SK-N-SH (cell line): ENCODE data around the gene LMBR1. TPM values are rescaled to one million over a fixed set of nuclear protein-coding genes. Genes with fewer than 3 reads are reported as not detected.

Experiments used
- CTCF ChIA-PET: fragments of 300-600, 350-600 bp; formaldehyde crosslinking; extraction: SDS; loops from one replicate; lab custom pipeline; 2021; lab: Yijun Ruan, JAX
- POLR2A ChIA-PET: fragments of 350-600 bp; sonication (Branson Sonifier 250); formaldehyde crosslinking; extraction: SDS; loops from one replicate; lab custom pipeline; 2020; ENCODE audit warnings: antibody characterized with exemption, inconsistent platforms; lab: Yijun Ruan, JAX
- DNase-seq: peaks from one replicate; pipeline ENCODE4 v3.0.0; 2012
- H2AFZ ChIP-seq: fragments of 200-600 bp; sonication (generic); 2 replicates; pipeline ENCODE4 v1.8.1; 2016; ENCODE audit warnings: antibody characterized with exemption, mild to moderate bottlenecking, low read depth
- H3F3A ChIP-seq: fragments of 200-600 bp; sonication (generic); replicated peaks from 2 replicates; pipeline ENCODE3; 2016; ENCODE audit warnings: antibody characterized with exemption, mild to moderate bottlenecking; ENCODE audit not compliant: insufficient read depth
- H3K27ac ChIP-seq, 2 experiments: fragments of 200-500 bp in 1 of 2; fragments of 200-600 bp in 1 of 2; sonication (Bioruptor generic) in 1 of 2; sonication (generic), shearing (Covaris generic) in 1 of 2; 2 replicates each; pipeline versions ENCODE4 v1.5.1 to v1.6.1; 2014 to 2016; ENCODE audit warnings: low read depth in 2 of 2, inconsistent platforms in 1 of 2, low read length in 1 of 2, mild to moderate bottlenecking in 1 of 2, mixed read lengths in 1 of 2
- H3K27me3 ChIP-seq: fragments of 200-600 bp; sonication (generic), shearing (Covaris generic); 2 replicates; pipeline ENCODE4 v1.6.1; 2016; ENCODE audit warnings: mixed run types; ENCODE audit not compliant: insufficient read depth
- H3K36me3 ChIP-seq, 2 experiments: fragments of 200-500 bp in 1 of 2; fragments of 200-600 bp in 1 of 2; sonication (Bioruptor generic) in 1 of 2; sonication (generic) in 1 of 2; replicated peaks in 1 of 2; 2 replicates each; pipeline versions ENCODE3 to v1.5.1; 2014 to 2016; ENCODE audit warnings: low read length in 1 of 2, mild to moderate bottlenecking in 1 of 2; ENCODE audit not compliant: insufficient read depth in 2 of 2, control insufficient read depth in 1 of 2
- H3K4me1 ChIP-seq, 2 experiments: fragments of 200-500 bp in 1 of 2; fragments of 200-600 bp in 1 of 2; sonication (Bioruptor generic) in 1 of 2; sonication (generic), shearing (Covaris generic) in 1 of 2; 2 replicates each; pipeline versions ENCODE4 v1.5.1 to v1.6.1; 2014 to 2016; ENCODE audit warnings: low read depth in 1 of 2, low read length in 1 of 2, mixed run types in 1 of 2; ENCODE audit not compliant: insufficient read depth in 2 of 2, control insufficient read depth in 1 of 2
- H3K4me2 ChIP-seq: fragments of 200-600 bp; sonication (generic), shearing (Covaris generic); 2 replicates; pipeline ENCODE4 v1.6.1; 2017; ENCODE audit warnings: mixed run types
- H3K4me3 ChIP-seq, 2 experiments: fragments of 200-500 bp in 1 of 2; fragments of 200-600 bp in 1 of 2; sonication (Bioruptor generic) in 1 of 2; sonication (generic), shearing (Covaris generic) in 1 of 2; 2 replicates each; pipeline versions ENCODE4 v1.5.1 to v1.8.1; 2014 to 2016; ENCODE audit warnings: low read depth in 2 of 2, inconsistent platforms in 1 of 2, low read length in 1 of 2, mild to moderate bottlenecking in 1 of 2, mixed read lengths in 1 of 2, moderate library complexity in 1 of 2
- H3K79me2 ChIP-seq: fragments of 200-600 bp; sonication (generic); 2 replicates; pipeline ENCODE4 v1.8.1; 2017; ENCODE audit warnings: mild to moderate bottlenecking; ENCODE audit not compliant: insufficient read depth
- H3K9ac ChIP-seq: fragments of 200-600 bp; sonication (generic); 2 replicates; pipeline ENCODE4 v1.6.1; 2017; ENCODE audit warnings: mixed run types
- H3K9me2 ChIP-seq: fragments of 200-600 bp; sonication (generic); 2 replicates; pipeline ENCODE4 v1.6.1; 2017; ENCODE audit warnings: mixed run types
- H3K9me3 ChIP-seq: fragments of 200-600 bp; sonication (generic); 2 replicates; pipeline ENCODE4 v1.6.1; 2017; ENCODE audit warnings: mixed run types, mild to moderate bottlenecking, moderate library complexity
- H4K20me1 ChIP-seq: fragments of 200-600 bp; sonication (generic); 2 replicates; pipeline ENCODE4 v1.6.1; 2017; ENCODE audit warnings: mild to moderate bottlenecking, mixed run types; ENCODE audit not compliant: insufficient read depth
- CTCF ChIP-seq: fragments of 200-600 bp; sonication (generic); IDR thresholded peaks from 2 replicates; pipeline ENCODE4 v1.6.1; 2017; ENCODE audit warnings: antibody characterized with exemption, mild to moderate bottlenecking, moderate library complexity
- ELF1 ChIP-seq: IDR thresholded peaks from 2 replicates; pipeline ENCODE4 v1.4.0; 2012
- EZH2phosphoT487 ChIP-seq: fragments of 200-600 bp; sonication (generic); IDR thresholded peaks from 2 replicates; pipeline ENCODE4 v1.6.1; 2017; ENCODE audit warnings: low read depth, mixed run types, mild to moderate bottlenecking, antibody characterized with exemption, moderate library complexity, borderline replicate concordance
- FOSL2 ChIP-seq: IDR thresholded peaks from 2 replicates; pipeline ENCODE4 v1.4.0; 2012; ENCODE audit warnings: low read depth, mild to moderate bottlenecking, moderate library complexity, borderline replicate concordance
- GABPA ChIP-seq: IDR thresholded peaks from 2 replicates; pipeline ENCODE4 v1.4.0; 2012; ENCODE audit warnings: low read depth, mild to moderate bottlenecking
- GATA2 ChIP-seq: sonication (generic); formaldehyde crosslinking; IDR thresholded peaks from 2 replicates; pipeline ENCODE4 v1.5.0; 2020; ENCODE audit warnings: mild to moderate bottlenecking, missing genetic modification reagents
- IRF3 ChIP-seq: fragments of 150-350 bp; IDR thresholded peaks from 2 replicates; pipeline ENCODE4 v1.6.1; 2016; ENCODE audit warnings: mild to moderate bottlenecking, low read depth, low read length
- JUND ChIP-seq: IDR thresholded peaks from 2 replicates; pipeline ENCODE4 v1.4.0; 2012
- MXI1 ChIP-seq: IDR thresholded peaks from 2 replicates; pipeline ENCODE4 v1.6.1; 2012; ENCODE audit warnings: mild to moderate bottlenecking, low read depth, low read length, improper control_type of control experiment
- PBX3 ChIP-seq: IDR thresholded peaks from 2 replicates; pipeline ENCODE4; 2012
- POLR2AphosphoS5 ChIP-seq: IDR thresholded peaks from 2 replicates; pipeline ENCODE4 v1.6.1; 2012; ENCODE audit warnings: low read depth, low read length
- RCOR1 ChIP-seq: fragments of 150-350 bp; IDR thresholded peaks from 2 replicates; pipeline ENCODE4 v1.6.1; 2017; ENCODE audit warnings: antibody characterized with exemption, low read length
- REST ChIP-seq: IDR thresholded peaks from 2 replicates; pipeline ENCODE4 v1.6.1; 2012; ENCODE audit warnings: mild to moderate bottlenecking, low read depth, low read length, moderate library complexity
- RFX5 ChIP-seq: IDR thresholded peaks from 2 replicates; pipeline ENCODE4 v1.6.1; 2012; ENCODE audit warnings: mild to moderate bottlenecking, improper control_type of control experiment, low read length
- SMC3 ChIP-seq: IDR thresholded peaks from 2 replicates; pipeline ENCODE4 v1.6.1; 2012; ENCODE audit warnings: low read depth, low read length, improper control_type of control experiment
- TCF12 ChIP-seq: IDR thresholded peaks from 2 replicates; pipeline ENCODE4 v1.4.0; 2012
- TEAD4 ChIP-seq: IDR thresholded peaks from 2 replicates; pipeline ENCODE4 v1.4.0; 2012; ENCODE audit warnings: mild to moderate bottlenecking, borderline replicate concordance; ENCODE audit not compliant: insufficient read depth
- USF1 ChIP-seq: IDR thresholded peaks from 2 replicates; pipeline ENCODE4 v1.4.0; 2012; ENCODE audit warnings: low read depth, borderline replicate concordance
- USF2 ChIP-seq: fragments of 150-350 bp; IDR thresholded peaks from 2 replicates; pipeline ENCODE4 v1.6.1; 2017; ENCODE audit warnings: antibody characterized with exemption, low read length, low read depth, borderline replicate concordance
- YY1 ChIP-seq: IDR thresholded peaks from 2 replicates; pipeline ENCODE4 v1.4.0; 2012; ENCODE audit warnings: low read depth, mild to moderate bottlenecking
- WGBS: methylation state at CpG from one replicate; pipeline ENCODE4 v1.1.6; 2017; ENCODE audit warnings: low lambda C conversion rate; 5-methylcytosine and 5-hydroxymethylcytosine counted together
- polyA plus RNA-seq, 3 experiments: library from polyadenylated mRNA; depleted of rRNA; stranded (reverse); fragments of >200 nt; gene quantifications; 2 replicates each; pipeline ENCODE4 v1.2.3, GENCODE V29; 2012

The LMBR1 gene
- polyA plus RNA-seq, 1 of the 3 experiments (the other 2 are of a cell fraction): 24.6 TPM

GRCh38 chr7:156655251-156655650, 237.7 kb downstream of the LMBR1 start:
- H3K4me1 ChIP-seq: peaks cover 0 to 4% of the 10 kb centered on the region in 2 experiments; a peak in 1 of 4 replicates
- WGBS: 96% methylated on average over 6 of the region's 6 CpGs
- no peak for TF ChIP-seq YY1
- TF ChIP-seq USF2: no peak
- no peak for TF ChIP-seq RFX5
- no peak for TF ChIP-seq TCF12
- no peak for TF ChIP-seq CTCF
- TF ChIP-seq RCOR1: no peak
- TF ChIP-seq GATA2 (CRISPR knock-in tag): no peak
- TF ChIP-seq USF1: no peak
- TF ChIP-seq GABPA: no peak
- no peak for TF ChIP-seq JUND
- TF ChIP-seq PBX3: no peak
- TF ChIP-seq REST: no peak
- no peak for TF ChIP-seq MXI1
- no peak for TF ChIP-seq EZH2phosphoT487
- no peak for TF ChIP-seq ELF1
- TF ChIP-seq IRF3: no peak
- TF ChIP-seq POLR2AphosphoS5: no peak
- TF ChIP-seq FOSL2: no peak
- TF ChIP-seq TEAD4: no peak
- TF ChIP-seq SMC3: no peak
- TF ChIP-seq, all 33 proteins: peak for 0
- no peaks in the 10 kb centered on the region for H3K9me3 ChIP-seq
- no peaks in the 10 kb centered on the region for H3F3A ChIP-seq
- no peaks in the 10 kb centered on the region for H3K9me2 ChIP-seq
- H3K9ac ChIP-seq: no peak overlapping the region
- no peaks in the 10 kb centered on the region for H3K36me3 ChIP-seq
- H3K27ac ChIP-seq: no peak overlapping the region
- ChIA-PET POLR2A (no interaction called here), CTCF (no interaction called here)
- H3K4me2 ChIP-seq: no peak overlapping the region
- H3K27me3 ChIP-seq: no peaks in the 10 kb centered on the region
- H3K79me2 ChIP-seq: no peaks in the 10 kb centered on the region
- DNase-seq: no peak
- H4K20me1 ChIP-seq: no peaks in the 10 kb centered on the region
- H2AFZ ChIP-seq: no peak overlapping the region
- H3K4me3 ChIP-seq: no peak overlapping the region
